Right lobe of liver (tissue), 6 donors: ENCODE results near the gene ASPHD1. TPM values are rescaled to one million over a fixed set of nuclear protein-coding genes. Genes with fewer than 3 reads are reported as not detected.
"Not testable (repeated sequence)": the region's sequence is repeated elsewhere in the genome, so short reads cannot be mapped to it uniquely, and the experiment has no call there.

Source experiments
- ATAC-seq, 4 donors: fragments of 200-7000 bp; cut with Tn5 transposase; one replicate each; pipeline ENCODE4 v1.9.1; 2020; ENCODE audit warnings: mild to moderate bottlenecking in 4 of 4, moderate library complexity in 4 of 4
- DNase-seq, 3 donors: peaks; one replicate each; pipeline ENCODE4 v3.0.0-alpha.2; 2020
- H3K27ac ChIP-seq, 3 donors: fragments of 200-600 bp; one replicate each; pipeline ENCODE4 v1.8.0; 2022
- H3K27me3 ChIP-seq, 2 donors: fragments of 200-600 bp; one replicate each; pipeline ENCODE4 v1.8.0; 2022
- H3K36me3 ChIP-seq, 4 donors: fragments of 200-600 bp; sonication (generic) in 1 of 4; one replicate each; pipeline versions ENCODE4 v1.5.1 to v1.8.0; 2017 to 2022; ENCODE audit warnings: control low read depth in 1 of 4
- H3K4me1 ChIP-seq, 4 donors: fragments of 200-600 bp; sonication (generic) in 1 of 4; one replicate each; pipeline versions ENCODE4 v1.5.1 to v1.8.0; 2017 to 2022; ENCODE audit warnings: control low read depth in 1 of 4
- H3K4me3 ChIP-seq, 3 donors: fragments of 200-600 bp; one replicate each; pipeline ENCODE4 v1.8.0; 2022
- H3K9me3 ChIP-seq, 4 donors: fragments of 200-600 bp; sonication (generic) in 1 of 4; one replicate each; pipeline versions ENCODE4 v1.5.1 to v1.8.0; 2017 to 2022; ENCODE audit warnings: control low read depth in 1 of 4
- CTCF ChIP-seq, 4 donors: fragments of 200-600 bp in 3 of 4; fragments of 450-650 bp in 1 of 4; IDR thresholded peaks; one replicate each; pipeline versions ENCODE4 v1.5.1 to v1.8.0; 2016 to 2022; ENCODE audit warnings: antibody characterized with exemption in 4 of 4, mild to moderate bottlenecking in 2 of 4
- POLR2A ChIP-seq: fragments of 450-650 bp; IDR thresholded peaks from one replicate; pipeline ENCODE4 v1.6.1; 2017; ENCODE audit warnings: antibody characterized with exemption, mild to moderate bottlenecking
- WGBS: methylation state at CpG from one replicate; pipeline ENCODE4 v1.1.6; 2018; ENCODE audit warnings: low coverage, low lambda C conversion rate; ENCODE audit not compliant: insufficient coverage; ENCODE audit errors: missing lambda C conversion rate; 5-methylcytosine and 5-hydroxymethylcytosine counted together
- intact Hi-C, 2 donors: fragments of 100-400 bp; cut with DNase I; formaldehyde crosslinking; loops; one replicate each; pipeline versions ENCODE4 v1.11.2 to v1.14.1; 2022
- total RNA-seq, 6 experiments: library from RNA; depleted of rRNA in 2 of 6; stranded (reverse); fragments of >200 nt in 2 of 6; fragmentation: NEBNext Ultra II Directional in 3 of 6; extraction: Animal tissue kit (Norgen Biotek cat#: 25700) in 3 of 6; gene quantifications; one replicate each; pipeline versions ENCODE4 v1.1.0 to v1.2.4, GENCODE V29; 2016 to 2023
- donor health status: DM: no; HTN: yes; CAD: no.
- donor health status: DM: no; HTN: no; CAD: no.
- donor health status: DM: no; HTN: no; CAD: no.
- donor health status: DM: no; HTN: yes; CAD: no.
- donor health status: DM: no; HTN: yes; CAD: no.

Gene ASPHD1
- total RNA-seq, 6 experiments from 2014 or later, result 0.38 to 0.50 TPM; not detected in 4

DNA sequence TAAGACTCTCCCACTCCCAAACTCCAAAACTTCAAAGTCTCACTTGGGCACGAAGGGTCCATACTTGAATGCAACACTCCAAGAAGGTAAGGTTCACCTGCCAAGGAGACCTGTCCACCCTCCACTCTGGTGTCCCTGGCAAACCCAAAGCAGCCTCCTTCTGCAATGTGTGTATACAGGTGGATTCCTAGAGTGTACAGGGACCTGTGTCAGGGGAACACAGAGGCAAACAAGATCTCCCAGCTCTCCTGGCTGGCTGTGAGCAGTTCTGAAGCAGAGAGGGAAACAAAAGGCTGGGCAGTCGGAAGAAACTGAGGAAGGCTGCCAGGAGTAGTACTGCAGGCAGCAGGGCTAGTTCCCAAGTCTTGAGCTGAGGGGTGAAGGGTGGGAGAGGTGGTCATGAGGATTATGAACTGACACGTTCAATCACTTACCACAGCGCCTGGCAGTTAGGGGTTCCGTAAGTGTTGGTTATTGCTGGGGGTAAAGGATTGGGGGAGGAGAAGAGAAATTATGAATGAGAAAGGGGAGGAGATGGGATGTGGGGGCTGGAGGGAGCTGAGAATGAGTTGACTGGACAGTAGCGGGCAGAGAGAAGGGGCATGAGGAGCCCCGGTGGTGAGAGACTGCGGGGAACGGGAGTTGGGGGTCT is 24.9 kb downstream of the ASPHD1 start:
- intact Hi-C loops, result no loop called here
- WGBS, result 11% methylated on average over 9 of the region's 9 CpGs
- peak overlapping the region; percentile 69 to 96 (median 77) for H3K4me3 ChIP-seq
- DNase-seq (no peak), ATAC-seq (no peak)
- H3K9me3 ChIP-seq, result no peaks in the 10 kb centered on the region
- H3K4me1 ChIP-seq, result peaks cover 0 to 17% (median 2%) of the 10 kb centered on the region in 4 donors
- no peak overlapping the region for H3K27ac ChIP-seq
- no peaks in the 10 kb centered on the region for H3K27me3 ChIP-seq
- TF ChIP-seq CTCF (IDR thresholded peaks at IDR 0.05) (no peak), POLR2A (no peak)
- peaks cover 0 to 19% (median 0%) of the 10 kb centered on the region in 4 donors for H3K36me3 ChIP-seq

DNA sequence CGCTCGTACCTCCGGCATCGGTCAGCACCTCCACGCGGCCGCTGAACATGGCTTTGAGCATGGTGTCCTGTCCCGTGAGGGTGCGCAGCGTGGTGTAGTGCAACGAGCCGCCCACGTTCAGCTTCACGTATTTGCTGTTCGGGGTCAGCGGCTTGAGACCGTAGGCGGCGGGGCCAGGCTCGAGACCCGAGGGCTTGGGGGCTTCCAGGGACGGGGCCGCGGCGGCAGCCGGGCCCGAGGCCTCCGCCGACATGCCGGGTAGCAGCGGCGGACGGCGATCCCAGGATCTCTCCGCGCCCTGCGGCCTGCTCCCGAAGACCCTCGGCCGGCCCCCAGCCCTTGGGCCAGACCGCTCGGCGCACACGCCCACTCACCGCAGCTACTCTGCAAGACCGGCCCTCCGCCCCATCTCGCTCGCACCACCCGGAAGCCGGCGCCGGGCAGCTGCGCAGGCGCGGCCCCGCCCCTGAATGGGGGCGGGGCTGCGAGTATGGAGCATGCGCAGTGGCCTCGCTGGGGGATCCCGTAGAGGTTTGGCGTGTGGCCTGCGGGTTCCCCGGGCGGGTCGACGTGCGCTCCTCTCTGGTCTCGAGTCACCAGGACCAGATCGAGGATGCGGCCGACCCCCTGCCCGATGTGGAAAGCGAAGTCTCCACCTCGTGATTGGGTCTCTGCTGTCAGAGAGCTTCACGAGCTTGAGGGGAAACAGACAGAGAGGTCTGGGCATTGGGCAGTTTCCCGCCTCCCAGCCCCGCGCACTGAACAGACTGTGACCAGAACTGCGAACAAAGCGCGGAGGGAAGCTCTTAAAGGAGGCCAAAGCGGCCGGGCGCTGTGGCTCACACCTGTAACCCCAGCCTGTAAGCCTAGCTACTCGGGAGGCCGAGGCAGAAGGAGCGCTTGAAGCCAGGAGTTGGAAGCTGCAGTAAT is 25.8 kb downstream of the ASPHD1 start, which contains the start of gene KCTD13:
TSS of gene KCTD13 (minus strand) at position 446 of the 930 bp plus-strand sequence. CDS start at position 253, 193 bp downstream.
- 0% methylated on average over 4 of the region's 89 CpGs for WGBS
- no peak for TF ChIP-seq CTCF (IDR thresholded peaks at IDR 0.05)
- peak; percentile 76 for TF ChIP-seq POLR2A
- intact Hi-C loops, result no loop called here
- Histone ChIP-seq H3K27me3 (no peaks in the 10 kb centered on the region), H3K27ac (peak within 1 kb of the TSS; percentile 59 to 86 (median 64)), H3K9me3 (no peaks in the 10 kb centered on the region), H3K4me3 (peak within 1 kb of the TSS; percentile 69 to 96 (median 77)), H3K4me1 (peaks cover 0 to 17% (median 2%) of the 10 kb centered on the region in 4 donors), H3K36me3 (peaks cover 0 to 12% (median 0%) of the 10 kb centered on the region in 4 donors)
- peak; percentile 88 to 90 (median 89) for DNase-seq
- ATAC-seq, result peak; percentile 96 to 98 (median 98)

GRCh38 chr16:29926711-29927052 is 26.4 kb downstream of the ASPHD1 start:
- Histone ChIP-seq H3K4me1 (peaks cover 0 to 17% (median 2%) of the 10 kb centered on the region in 4 donors), H3K4me3 (peak overlapping the region; percentile 69 to 96 (median 77)), H3K27ac (peak overlapping the region; percentile 59 to 86 (median 64)), H3K36me3 (peaks cover 0 to 12% (median 0%) of the 10 kb centered on the region in 4 donors), H3K27me3 (no peaks in the 10 kb centered on the region), H3K9me3 (no peaks in the 10 kb centered on the region)
- TF ChIP-seq CTCF (IDR thresholded peaks at IDR 0.05), result no peak
- TF ChIP-seq POLR2A, result no peak
- intact Hi-C loops, result no loop called here
- ATAC-seq (peak; percentile 47 to 58 (median 48)), DNase-seq (peak in 1 of 3 donors; percentile 47)
- whole genome bisulfite sequencing, result 5% methylated on average over 10 of the region's 12 CpGs

DNA sequence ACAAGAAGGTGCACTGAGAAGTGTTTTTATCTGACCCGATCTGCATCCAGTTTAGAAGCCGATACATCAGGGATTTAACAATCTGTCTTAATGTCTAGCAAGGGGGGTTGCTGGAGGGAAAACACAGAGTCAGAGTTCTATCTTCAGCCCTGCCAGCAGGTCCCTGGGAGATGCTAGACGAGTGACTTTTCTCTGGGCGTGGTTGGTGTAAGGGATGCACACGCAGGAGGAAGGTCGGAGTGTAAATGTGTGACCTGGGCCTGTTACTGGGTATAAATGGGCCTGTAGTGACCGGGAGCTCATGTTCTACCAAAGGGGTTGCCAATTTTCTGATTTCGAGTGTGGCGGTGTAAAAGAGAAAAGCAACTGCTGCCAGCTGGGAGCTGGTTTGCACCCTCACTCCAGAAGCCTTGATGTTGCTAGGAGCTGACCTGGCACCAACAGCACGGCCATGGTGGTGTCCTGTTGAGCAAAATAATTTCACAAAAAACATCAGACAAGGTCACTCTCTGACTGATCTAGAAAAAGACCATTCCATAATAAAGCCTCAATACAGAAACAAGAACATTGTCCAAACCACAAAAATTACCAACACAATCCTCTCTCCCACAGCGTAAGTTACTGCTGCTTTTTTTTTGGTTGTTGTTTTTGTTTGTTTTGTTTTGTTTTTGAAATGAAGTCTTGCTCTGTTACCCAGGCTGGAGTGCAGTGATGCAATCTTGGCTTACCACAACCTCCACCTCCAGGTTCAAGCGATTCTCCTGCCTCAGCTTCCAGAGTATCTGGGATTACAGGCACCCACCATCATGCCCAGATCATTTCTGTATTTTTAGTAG is 27.0 kb downstream of the ASPHD1 start:
- peaks cover 0 to 17% (median 2%) of the 10 kb centered on the region in 4 donors for H3K4me1 ChIP-seq
- 83% methylated on average over 6 of the region's 12 CpGs for WGBS
- no peak for ATAC-seq
- H3K27ac ChIP-seq, result no peak overlapping the region
- H3K4me3 ChIP-seq, result peak overlapping the region in 2 of 3 donors; percentile 77 to 96
- intact Hi-C loops, result no loop called here
- H3K36me3 ChIP-seq, result peaks cover 0 to 7% (median 0%) of the 10 kb centered on the region in 4 donors
- no peaks in the 10 kb centered on the region for H3K9me3 ChIP-seq
- no peaks in the 10 kb centered on the region for H3K27me3 ChIP-seq
- no peak for TF ChIP-seq POLR2A
- TF ChIP-seq CTCF (IDR thresholded peaks at IDR 0.05), result no peak
- no peak for DNase-seq

- ATAC-seq, result not testable (repeated sequence)
- WGBS, result 81% methylated on average over 2 of the region's 2 CpGs
Measured at GRCh38 chr16:29931750-29932149, 31.5 kb downstream of the ASPHD1 start.

More at GRCh38 chr16:29931750-29932149, 31.5 kb downstream of the ASPHD1 start:
- H3K9me3 ChIP-seq, H3K4me3 ChIP-seq, H3K4me1 ChIP-seq, DNase-seq, intact Hi-C loops, H3K27me3 ChIP-seq, H3K36me3 ChIP-seq, H3K27ac ChIP-seq: not testable (repeated sequence)
